OCI-LY3 (cell line): ENCODE results near the gene MIER3.

Source experiments
- EZH2phosphoT487 ChIP-seq: fragments of 200-600 bp; shearing (Covaris generic); IDR thresholded peaks from 2 replicates; pipeline ENCODE4 v1.6.1; 2018; ENCODE audit warnings: antibody characterized with exemption, mixed run types, low read depth
- TF ChIP-seq, protein P1 (sequence below): fragments of 200-600, 300-600 bp; sonication (generic); IDR thresholded peaks from 2 replicates; pipeline ENCODE4 v1.5.1; 2014; ENCODE audit warnings: antibody characterized with exemption, low read length, low read depth

DNA sequence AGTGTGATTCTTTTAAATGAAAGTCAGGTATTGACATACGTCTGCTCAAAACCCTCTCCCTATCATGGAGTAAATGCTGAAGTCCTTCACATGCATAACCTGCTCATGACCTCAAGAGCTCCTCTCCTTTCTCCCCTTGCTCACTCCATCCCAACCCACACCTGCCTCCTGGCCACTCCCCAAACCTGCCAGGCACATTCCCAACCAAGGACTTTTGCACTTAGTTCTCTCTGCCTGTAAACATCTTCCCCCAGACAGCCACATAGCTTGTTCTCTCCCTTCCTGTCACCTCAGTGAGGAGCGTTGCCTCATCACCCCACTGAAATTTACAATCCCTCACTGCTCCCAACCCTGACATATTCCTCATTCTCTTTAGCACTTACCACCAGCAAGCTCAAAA, 33.9 kb downstream of the MIER3 start:
- TF ChIP-seq, protein P1, sequence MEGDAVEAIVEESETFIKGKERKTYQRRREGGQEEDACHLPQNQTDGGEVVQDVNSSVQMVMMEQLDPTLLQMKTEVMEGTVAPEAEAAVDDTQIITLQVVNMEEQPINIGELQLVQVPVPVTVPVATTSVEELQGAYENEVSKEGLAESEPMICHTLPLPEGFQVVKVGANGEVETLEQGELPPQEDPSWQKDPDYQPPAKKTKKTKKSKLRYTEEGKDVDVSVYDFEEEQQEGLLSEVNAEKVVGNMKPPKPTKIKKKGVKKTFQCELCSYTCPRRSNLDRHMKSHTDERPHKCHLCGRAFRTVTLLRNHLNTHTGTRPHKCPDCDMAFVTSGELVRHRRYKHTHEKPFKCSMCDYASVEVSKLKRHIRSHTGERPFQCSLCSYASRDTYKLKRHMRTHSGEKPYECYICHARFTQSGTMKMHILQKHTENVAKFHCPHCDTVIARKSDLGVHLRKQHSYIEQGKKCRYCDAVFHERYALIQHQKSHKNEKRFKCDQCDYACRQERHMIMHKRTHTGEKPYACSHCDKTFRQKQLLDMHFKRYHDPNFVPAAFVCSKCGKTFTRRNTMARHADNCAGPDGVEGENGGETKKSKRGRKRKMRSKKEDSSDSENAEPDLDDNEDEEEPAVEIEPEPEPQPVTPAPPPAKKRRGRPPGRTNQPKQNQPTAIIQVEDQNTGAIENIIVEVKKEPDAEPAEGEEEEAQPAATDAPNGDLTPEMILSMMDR = no peak
- TF ChIP-seq EZH2phosphoT487 = no peak
